Activated naive CD4-positive, alpha-beta T cell treated with anti-CD3 and anti-CD28 coated beads, Interleukin-2, amount 50 U/mL, for 16 hours (primary cell): ENCODE results near the gene POLR3G.

Experiments
- DNase-seq: peaks from one replicate; pipeline ENCODE4 v3.0.0-alpha.2; 2020

The POLR3G gene

GRCh38 chr5:90553711-90554110, 79.0 kb downstream of the POLR3G start:
- no peak for DNase-seq

GRCh38 chr5:90554358-90555006, 79.8 kb downstream of the POLR3G start:
- DNase-seq = no peak

- DNase-seq = no peak
Measured at GRCh38 chr5:90555666-90556065, 81.0 kb downstream of the POLR3G start.

- no peak for DNase-seq
Measured at GRCh38 chr5:90557391-90557790, 82.7 kb downstream of the POLR3G start.

- no peak for DNase-seq
Measured at GRCh38 chr5:90557871-90558270, 83.2 kb downstream of the POLR3G start.

GRCh38 chr5:90558344-90559192, 83.9 kb downstream of the POLR3G start, which contains the start of gene ADGRV1:
Gene ADGRV1 (plus strand): TSS chr5:90558797. CDS start chr5:90558896, 99 bp downstream.
- DNase-seq = no peak

- no peak for DNase-seq
Measured at GRCh38 chr5:90560771-90561170, 86.1 kb downstream of the POLR3G start.

- DNase-seq = no peak
Measured at GRCh38 chr5:90561766-90562165, 87.1 kb downstream of the POLR3G start.

GRCh38 chr5:90562341-90562740, 87.7 kb downstream of the POLR3G start:
- DNase-seq = no peak

- DNase-seq = no peak
Measured at GRCh38 chr5:90563108-90563507, 88.4 kb downstream of the POLR3G start.
